ENCODE data around the gene EXT2. TPM values are rescaled to one million over a fixed set of nuclear protein-coding genes. Genes with fewer than 3 reads are reported as not detected.
A peak's percentile ranks its signal among the peaks of the same experiment; 100 is the strongest.

The EXT2 gene
- 133 and 177 TPM in 2 replicates for total RNA-seq
- 111 and 114 TPM in 2 replicates for polyA plus RNA-seq
- 73.8 and 78.7 TPM in 2 replicates for polyA plus RNA-seq (2012)
- 147 and 153 TPM in 2 replicates for polyA minus RNA-seq (ENCODE audit: low replicate concordance)

GRCh38 chr11:44095506-44096359 is at the start of gene EXT2:
TSS of gene EXT2 (plus strand) at chr11:44095678. CDS start at chr11:44107713, 12,035 bp downstream.
- peak within 1 kb of the TSS; percentile 57 for H2AFZ ChIP-seq (ENCODE audit: low read length)
- peak within 1 kb of the TSS; percentile 88 for H3K4me2 ChIP-seq (ENCODE audit: extremely low read depth, insufficient read depth, low read length)
- H3K4me1 ChIP-seq (ENCODE audit: control insufficient read depth, extremely low read depth, insufficient read depth, low read length), result peaks cover 6% of the 10 kb centered on the region
- DNase-seq (ENCODE audit: low read depth in 2 of 2), result peak; percentile 73 to 82
- H3K4me3 ChIP-seq (replicated peaks in 1 of 4; ENCODE audit: control extremely low read depth in 1 of 4, insufficient read depth in 1 of 4, low read depth in 3 of 4, low read length in 4 of 4), result peak within 1 kb of the TSS; percentile 62 to 84 (median 83)
- TF ChIP-seq CTCF (conservative IDR thresholded peaks at IDR 0.05 in 1 of 2, IDR thresholded peaks at IDR 0.05 in 1 of 2; ENCODE audit: low read depth in 1 of 2, low read length in 2 of 2), result peak; percentile 79 to 84
- TF ChIP-seq EZH2 (IDR thresholded peaks at IDR 0.05; ENCODE audit: low read length, missing control alignments), result no peak
- H3K79me2 ChIP-seq (ENCODE audit: control insufficient read depth, insufficient read depth, low read length), result peaks cover 16% of the 10 kb centered on the region
- no peaks in the 10 kb centered on the region for H3K27me3 ChIP-seq (ENCODE audit: control insufficient read depth, insufficient read depth, low read length)
- no peaks in the 10 kb centered on the region for H4K20me1 ChIP-seq (ENCODE audit: control insufficient read depth, extremely low read depth, insufficient read depth, low read length)
- H3K9ac ChIP-seq (ENCODE audit: insufficient read depth, low read length), result peak within 1 kb of the TSS; percentile 71
- H3K27ac ChIP-seq (ENCODE audit: insufficient read depth, low read length), result peak within 1 kb of the TSS; percentile 38
- H3K36me3 ChIP-seq (ENCODE audit: control insufficient read depth, insufficient read depth, low read length), result no peaks in the 10 kb centered on the region
- no peaks in the 10 kb centered on the region for H3K9me3 ChIP-seq (ENCODE audit: control insufficient read depth, insufficient read depth, low read depth, low read length)

GRCh38 chr11:44046182-44046581 is 49.3 kb upstream of the EXT2 start:
- no peaks in the 10 kb centered on the region for H3K9me3 ChIP-seq (ENCODE audit: control insufficient read depth, insufficient read depth, low read depth, low read length)
- H3K27ac ChIP-seq (ENCODE audit: insufficient read depth, low read length), result no peak overlapping the region
- H4K20me1 ChIP-seq (ENCODE audit: control insufficient read depth, extremely low read depth, insufficient read depth, low read length), result no peaks in the 10 kb centered on the region
- no peaks in the 10 kb centered on the region for H3K4me1 ChIP-seq (ENCODE audit: control insufficient read depth, extremely low read depth, insufficient read depth, low read length)
- no peak overlapping the region for H2AFZ ChIP-seq (ENCODE audit: low read length)
- H3K79me2 ChIP-seq (ENCODE audit: control insufficient read depth, insufficient read depth, low read length), result no peaks in the 10 kb centered on the region
- no peak for TF ChIP-seq EZH2 (IDR thresholded peaks at IDR 0.05; ENCODE audit: low read length, missing control alignments)
- TF ChIP-seq CTCF (conservative IDR thresholded peaks at IDR 0.05 in 1 of 2, IDR thresholded peaks at IDR 0.05 in 1 of 2; ENCODE audit: low read depth in 1 of 2, low read length in 2 of 2), result no peak
- H3K27me3 ChIP-seq (ENCODE audit: control insufficient read depth, insufficient read depth, low read length), result peaks cover 4% of the 10 kb centered on the region
- DNase-seq (ENCODE audit: low read depth in 2 of 2), result no peak
- no peak overlapping the region for H3K9ac ChIP-seq (ENCODE audit: insufficient read depth, low read length)
- no peak overlapping the region for H3K4me2 ChIP-seq (ENCODE audit: extremely low read depth, insufficient read depth, low read length)
- no peak overlapping the region for H3K4me3 ChIP-seq (replicated peaks in 1 of 4; ENCODE audit: control extremely low read depth in 1 of 4, insufficient read depth in 1 of 4, low read depth in 3 of 4, low read length in 4 of 4)
- no peaks in the 10 kb centered on the region for H3K36me3 ChIP-seq (ENCODE audit: control insufficient read depth, insufficient read depth, low read length)

GRCh38 chr11:44047298-44047697 is 48.2 kb upstream of the EXT2 start:
- H3K27me3 ChIP-seq (ENCODE audit: control insufficient read depth, insufficient read depth, low read length), result peaks cover 6% of the 10 kb centered on the region
- H3K79me2 ChIP-seq (ENCODE audit: control insufficient read depth, insufficient read depth, low read length), result no peaks in the 10 kb centered on the region
- H3K9me3 ChIP-seq (ENCODE audit: control insufficient read depth, insufficient read depth, low read depth, low read length), result no peaks in the 10 kb centered on the region
- no peak overlapping the region for H3K9ac ChIP-seq (ENCODE audit: insufficient read depth, low read length)
- H3K27ac ChIP-seq (ENCODE audit: insufficient read depth, low read length), result no peak overlapping the region
- no peaks in the 10 kb centered on the region for H3K4me1 ChIP-seq (ENCODE audit: control insufficient read depth, extremely low read depth, insufficient read depth, low read length)
- H2AFZ ChIP-seq (ENCODE audit: low read length), result no peak overlapping the region
- DNase-seq (ENCODE audit: low read depth in 2 of 2), result no peak
- H4K20me1 ChIP-seq (ENCODE audit: control insufficient read depth, extremely low read depth, insufficient read depth, low read length), result no peaks in the 10 kb centered on the region
- H3K4me2 ChIP-seq (ENCODE audit: extremely low read depth, insufficient read depth, low read length), result no peak overlapping the region
- no peaks in the 10 kb centered on the region for H3K36me3 ChIP-seq (ENCODE audit: control insufficient read depth, insufficient read depth, low read length)
- no peak overlapping the region for H3K4me3 ChIP-seq (replicated peaks in 1 of 4; ENCODE audit: control extremely low read depth in 1 of 4, insufficient read depth in 1 of 4, low read depth in 3 of 4, low read length in 4 of 4)
- TF ChIP-seq CTCF (conservative IDR thresholded peaks at IDR 0.05 in 1 of 2, IDR thresholded peaks at IDR 0.05 in 1 of 2; ENCODE audit: low read depth in 1 of 2, low read length in 2 of 2), result no peak
- no peak for TF ChIP-seq EZH2 (IDR thresholded peaks at IDR 0.05; ENCODE audit: low read length, missing control alignments)
